CD14-positive monocyte (primary cell): ENCODE results near the gene CACNA1S. TPM values are rescaled to one million over a fixed set of nuclear protein-coding genes. Genes with fewer than 3 reads are reported as not detected.

Source experiments
- DNase-seq, 3 donors: peaks; one replicate each; pipeline ENCODE4 v3.0.0-alpha.2; 2011 to 2022
- H2AFZ ChIP-seq: 2 replicates; pipeline ENCODE4 v1.6.0; 2012; ENCODE audit warnings: mild to moderate bottlenecking, low read depth, low read length, inconsistent platforms; ENCODE audit not compliant: insufficient read depth, poor library complexity, severe bottlenecking
- H3K27ac ChIP-seq, 2 donors: 1 replicate in 1 of 2; 2 replicates in 1 of 2; pipeline ENCODE4 v1.5.1; 2012 to 2013; ENCODE audit warnings: low read length in 2 of 2, control low read depth in 1 of 2, inconsistent platforms in 1 of 2, low read depth in 1 of 2, mild to moderate bottlenecking in 1 of 2
- H3K27me3 ChIP-seq, 2 donors: one replicate each; pipeline versions ENCODE4 v1.6.0 to v1.6.1; 2011 to 2013; ENCODE audit warnings: low read length in 2 of 2; ENCODE audit not compliant: control insufficient read depth in 2 of 2, insufficient read depth in 2 of 2
- H3K36me3 ChIP-seq, 2 donors: replicated peaks in 1 of 2; 1 replicate in 1 of 2; 2 replicates in 1 of 2; pipeline versions ENCODE4 v1.5.1 to v1.6.1; 2012 to 2013; ENCODE audit warnings: low read length in 2 of 2, control low read depth in 1 of 2, inconsistent platforms in 1 of 2, mild to moderate bottlenecking in 1 of 2; ENCODE audit not compliant: insufficient read depth in 2 of 2, control insufficient read depth in 1 of 2
- H3K4me1 ChIP-seq, 2 donors: 1 replicate in 1 of 2; 2 replicates in 1 of 2; pipeline versions ENCODE4 v1.5.1 to v1.6.1; 2012 to 2013; ENCODE audit warnings: low read length in 2 of 2, control low read depth in 1 of 2, inconsistent platforms in 1 of 2, mild to moderate bottlenecking in 1 of 2, moderate library complexity in 1 of 2; ENCODE audit not compliant: insufficient read depth in 2 of 2, control insufficient read depth in 1 of 2
- H3K4me2 ChIP-seq: replicated peaks from 2 replicates; pipeline ENCODE3; 2012; ENCODE audit warnings: low read length, moderate library complexity, mild to moderate bottlenecking; ENCODE audit not compliant: poor library complexity, severe bottlenecking; ENCODE audit errors: extremely low read depth
- H3K4me3 ChIP-seq, 3 experiments: fragments of 200-600 bp in 1 of 3; sonication (generic) in 1 of 3; replicated peaks in 1 of 3; 1 replicate in 2 of 3; 2 replicates in 1 of 3; pipeline ENCODE4 v1.5.1; 2011 to 2013; ENCODE audit warnings: low read length in 3 of 3, mild to moderate bottlenecking in 3 of 3, control low read depth in 2 of 3, low read depth in 2 of 3, inconsistent platforms in 1 of 3, moderate library complexity in 1 of 3
- H3K79me2 ChIP-seq: 2 replicates; pipeline ENCODE4 v1.6.0; 2012; ENCODE audit warnings: mild to moderate bottlenecking, control low read depth, inconsistent platforms, low read length, moderate library complexity; ENCODE audit not compliant: insufficient read depth
- H3K9ac ChIP-seq: 2 replicates; pipeline ENCODE4 v1.6.0; 2017; ENCODE audit warnings: low read length, mild to moderate bottlenecking; ENCODE audit not compliant: insufficient read depth, poor library complexity, severe bottlenecking
- H3K9me3 ChIP-seq, 2 donors: replicated peaks in 1 of 2; 1 replicate in 1 of 2; 2 replicates in 1 of 2; pipeline versions ENCODE4 v1.5.1 to v1.6.1; 2012 to 2013; ENCODE audit warnings: low read length in 2 of 2, control low read depth in 1 of 2; ENCODE audit not compliant: control insufficient read depth in 1 of 2, insufficient read depth in 1 of 2
- H4K20me1 ChIP-seq: 2 replicates; pipeline ENCODE4 v1.6.0; 2012; ENCODE audit warnings: mild to moderate bottlenecking, low read length, control low read depth, moderate library complexity; ENCODE audit not compliant: insufficient read depth
- H3K27ac Mint-ChIP-seq, 7 donors: one replicate each; pipeline ENCODE4 v1.8.0; 2020; ENCODE audit warnings: mild to moderate bottlenecking in 7 of 7, mixed read lengths in 7 of 7, moderate library complexity in 6 of 7, inconsistent platforms in 2 of 7
- H3K27me3 Mint-ChIP-seq, 3 donors: one replicate each; pipeline ENCODE4 v1.8.0; 2021 to 2022; ENCODE audit warnings: low read depth in 3 of 3, mild to moderate bottlenecking in 3 of 3, mixed read lengths in 3 of 3, moderate library complexity in 3 of 3, inconsistent platforms in 1 of 3
- H3K36me3 Mint-ChIP-seq, 2 donors: one replicate each; pipeline ENCODE4 v1.8.0; 2020; ENCODE audit warnings: mixed read lengths in 2 of 2, inconsistent platforms in 1 of 2, mild to moderate bottlenecking in 1 of 2
- H3K4me1 Mint-ChIP-seq: one replicate; pipeline ENCODE4 v1.8.0; 2020; ENCODE audit warnings: mild to moderate bottlenecking, mixed read lengths
- H3K4me3 Mint-ChIP-seq, 2 donors: one replicate each; pipeline ENCODE4 v1.8.0; 2020; ENCODE audit warnings: mild to moderate bottlenecking in 2 of 2, mixed read lengths in 2 of 2, moderate library complexity in 1 of 2
- H3K9me3 Mint-ChIP-seq, 7 donors: one replicate each; pipeline ENCODE4 v1.8.0; 2020 to 2022; ENCODE audit warnings: mixed read lengths in 7 of 7, mild to moderate bottlenecking in 6 of 7, moderate library complexity in 6 of 7, inconsistent platforms in 2 of 7
- WGBS: methylation state at CpG from one replicate; pipeline ENCODE4 v1.1.5; 2013; ENCODE audit warnings: missing lambda C conversion rate; ENCODE audit not compliant: insufficient coverage; 5-methylcytosine and 5-hydroxymethylcytosine counted together
- intact Hi-C, 2 donors: fragments of 100-400 bp; cut with micrococcal nuclease; formaldehyde crosslinking; loops; one replicate each; pipeline versions ENCODE4 v1.15.0 to v1.15.1; 2023
- polyA plus RNA-seq, 3 donors: library from polyadenylated mRNA; depleted of rRNA in 1 of 3; unstranded in 2 of 3; stranded (reverse) in 1 of 3; fragments of 300-500 nt in 2 of 3; fragments of >200 nt in 1 of 3; fragmentation: Illumina TruSeq in 2 of 3; gene quantifications; 1 replicate in 2 of 3; 2 replicates in 1 of 3; pipeline ENCODE4 v1.2.3, GENCODE V29; 2012 to 2021
- TF ChIP-seq, protein P1 (sequence below): fragments of 200-600 bp; IDR thresholded peaks from one replicate; pipeline ENCODE4 v1.8.0; 2022; ENCODE audit warnings: antibody characterized with exemption, mild to moderate bottlenecking

The CACNA1S gene
- polyA plus RNA-seq, 3 donors: not detected

GRCh38 chr1:201060586-201060985, 51.6 kb downstream of the CACNA1S start:
- Mint-ChIP-seq H3K36me3 (no peaks in the 10 kb centered on the region), H3K4me3 (no peak overlapping the region), H3K27me3 (peaks cover 6 to 14% (median 12%) of the 10 kb centered on the region in 3 donors), H3K27ac (no peak overlapping the region), H3K4me1 (no peaks in the 10 kb centered on the region), H3K9me3 (no peaks in the 10 kb centered on the region)
- intact Hi-C loops: no loop called here
- no peak for DNase-seq
- 100% methylated on average over 1 of the region's 4 CpGs for WGBS
- Histone ChIP-seq H3K4me3 (no peak overlapping the region), H2AFZ (no peak overlapping the region), H3K79me2 (no peaks in the 10 kb centered on the region), H3K4me1 (no peaks in the 10 kb centered on the region), H3K27ac (no peak overlapping the region), H3K9me3 (no peaks in the 10 kb centered on the region), H3K36me3 (no peaks in the 10 kb centered on the region), H4K20me1 (no peaks in the 10 kb centered on the region), H3K9ac (no peak overlapping the region), H3K4me2 (no peak overlapping the region), H3K27me3 (no peaks in the 10 kb centered on the region)
- TF ChIP-seq, protein P1, sequence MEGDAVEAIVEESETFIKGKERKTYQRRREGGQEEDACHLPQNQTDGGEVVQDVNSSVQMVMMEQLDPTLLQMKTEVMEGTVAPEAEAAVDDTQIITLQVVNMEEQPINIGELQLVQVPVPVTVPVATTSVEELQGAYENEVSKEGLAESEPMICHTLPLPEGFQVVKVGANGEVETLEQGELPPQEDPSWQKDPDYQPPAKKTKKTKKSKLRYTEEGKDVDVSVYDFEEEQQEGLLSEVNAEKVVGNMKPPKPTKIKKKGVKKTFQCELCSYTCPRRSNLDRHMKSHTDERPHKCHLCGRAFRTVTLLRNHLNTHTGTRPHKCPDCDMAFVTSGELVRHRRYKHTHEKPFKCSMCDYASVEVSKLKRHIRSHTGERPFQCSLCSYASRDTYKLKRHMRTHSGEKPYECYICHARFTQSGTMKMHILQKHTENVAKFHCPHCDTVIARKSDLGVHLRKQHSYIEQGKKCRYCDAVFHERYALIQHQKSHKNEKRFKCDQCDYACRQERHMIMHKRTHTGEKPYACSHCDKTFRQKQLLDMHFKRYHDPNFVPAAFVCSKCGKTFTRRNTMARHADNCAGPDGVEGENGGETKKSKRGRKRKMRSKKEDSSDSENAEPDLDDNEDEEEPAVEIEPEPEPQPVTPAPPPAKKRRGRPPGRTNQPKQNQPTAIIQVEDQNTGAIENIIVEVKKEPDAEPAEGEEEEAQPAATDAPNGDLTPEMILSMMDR: no peak

DNA sequence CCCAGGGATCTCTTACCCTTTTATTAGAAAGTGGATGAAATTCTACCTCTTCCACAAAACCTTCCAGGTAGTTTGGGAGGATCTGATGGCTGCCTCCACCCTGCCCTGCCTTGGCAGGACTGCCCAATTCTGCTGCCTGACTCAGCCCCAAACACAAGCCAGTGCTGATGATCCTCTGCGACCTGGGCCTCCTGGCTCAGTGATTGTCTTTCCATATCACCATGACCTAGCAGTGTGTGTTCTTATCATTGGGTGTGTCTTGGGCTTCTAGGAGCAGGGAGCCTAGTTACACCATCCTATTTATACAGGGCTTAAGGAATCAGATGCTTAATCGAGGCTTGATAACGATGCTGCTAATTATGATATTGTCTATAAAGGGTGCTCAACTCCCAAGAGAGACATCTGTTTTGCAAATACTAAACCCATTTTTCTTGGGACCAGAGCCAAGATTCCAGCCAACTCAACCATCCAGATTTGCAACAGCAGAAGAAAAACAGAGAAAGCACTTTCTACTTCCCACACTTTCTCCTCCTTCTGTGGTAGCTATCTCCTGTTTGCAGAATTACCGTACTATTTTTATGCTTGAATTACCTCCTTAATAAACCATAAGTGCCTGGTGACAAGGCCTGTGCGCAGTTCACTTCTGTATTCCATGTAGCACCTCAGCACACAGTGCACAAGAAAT, 52.2 kb downstream of the CACNA1S start:
- no peak overlapping the region for H3K4me3 ChIP-seq
- no peak overlapping the region for H3K4me2 ChIP-seq
- H3K27me3 Mint-ChIP-seq: peaks cover 6 to 14% (median 12%) of the 10 kb centered on the region in 3 donors
- H3K36me3 ChIP-seq: no peaks in the 10 kb centered on the region
- no CpG with 5 or more reads among the region's 5 CpGs for WGBS
- H3K79me2 ChIP-seq: no peaks in the 10 kb centered on the region
- H3K27me3 ChIP-seq: no peaks in the 10 kb centered on the region
- H3K27ac ChIP-seq: no peak overlapping the region
- H2AFZ ChIP-seq: no peak overlapping the region
- no peaks in the 10 kb centered on the region for H3K4me1 ChIP-seq
- no peak overlapping the region for H3K9ac ChIP-seq
- no peaks in the 10 kb centered on the region for H3K9me3 Mint-ChIP-seq
- intact Hi-C loops: no loop called here
- no peaks in the 10 kb centered on the region for H3K4me1 Mint-ChIP-seq
- H3K9me3 ChIP-seq: no peaks in the 10 kb centered on the region
- H4K20me1 ChIP-seq: no peaks in the 10 kb centered on the region
- DNase-seq: no peak
- no peaks in the 10 kb centered on the region for H3K36me3 Mint-ChIP-seq
- TF ChIP-seq, protein P1: no peak
- peak overlapping the region in 1 of 7 donors; percentile 5 for H3K27ac Mint-ChIP-seq
- H3K4me3 Mint-ChIP-seq: no peak overlapping the region
